Measurements from ENCODE around the gene SINHCAF. TPM values are rescaled to one million over a fixed set of nuclear protein-coding genes. Genes with fewer than 3 reads are reported as not detected.
"Not testable (repeated sequence)": the region's sequence is repeated elsewhere in the genome, so short reads cannot be mapped to it uniquely, and the experiment has no call there.

Gene SINHCAF
- total and polyA plus RNA-seq, 4 donors: 2.3 to 10.3 (median 4.9) TPM

- H3K9me3 ChIP-seq (ENCODE audit: control insufficient read depth in 4 of 4, low read length in 3 of 4): no peaks in the 10 kb centered on the region
- H3K9ac ChIP-seq (ENCODE audit: low read depth in 1 of 2, low read length in 2 of 2): no peak overlapping the region
- no peak for TF ChIP-seq FOXA1 (IDR thresholded peaks at IDR 0.05)
- TF ChIP-seq NR2F2 (IDR thresholded peaks at IDR 0.05): no peak
- no peak for TF ChIP-seq FOXA2 (IDR thresholded peaks at IDR 0.05)
- TF ChIP-seq ZBTB33 (IDR thresholded peaks at IDR 0.05): no peak
- no peak for TF ChIP-seq HNF4A (conservative IDR thresholded peaks at IDR 0.05)
- no peak for TF ChIP-seq REST (IDR thresholded peaks at IDR 0.05)
- no peak for TF ChIP-seq ATF3 (IDR thresholded peaks at IDR 0.05)
- TF ChIP-seq SP1 (IDR thresholded peaks at IDR 0.05): no peak
- no peak for TF ChIP-seq CTCF (IDR thresholded peaks at IDR 0.05; ENCODE audit: low read depth, low read length, missing input control)
- TF ChIP-seq HNF4G (IDR thresholded peaks at IDR 0.05): no peak
- no peaks in the 10 kb centered on the region for H3K27me3 ChIP-seq (ENCODE audit: control insufficient read depth in 4 of 4, insufficient read depth in 4 of 4, low read length in 3 of 4)
- no peak for DNase-seq (ENCODE audit: low spot score)
- WGBS: 91% methylated on average over 2 of the region's 2 CpGs
- no peak overlapping the region for H3K4me3 ChIP-seq (ENCODE audit: low read depth in 1 of 3, low read length in 3 of 3)
- H3K27ac ChIP-seq (ENCODE audit: low read depth in 1 of 2, low read length in 2 of 2): no peak overlapping the region
- peaks cover 0 to 3% (median 0%) of the 10 kb centered on the region in 4 donors for H3K36me3 ChIP-seq (ENCODE audit: control insufficient read depth in 4 of 4, insufficient read depth in 3 of 4, low read depth in 1 of 4, low read length in 3 of 4)
- no peaks in the 10 kb centered on the region for H3K4me1 ChIP-seq (ENCODE audit: control insufficient read depth in 4 of 4, insufficient read depth in 4 of 4, low read length in 3 of 4)
Observed at GRCh38 chr12:31274520-31275300, 51.2 kb downstream of the SINHCAF start.

- H3K4me3 ChIP-seq (ENCODE audit: low read depth in 1 of 3, low read length in 3 of 3); H3K27ac ChIP-seq (ENCODE audit: low read depth in 1 of 2, low read length in 2 of 2); H3K9me3 ChIP-seq (ENCODE audit: control insufficient read depth in 4 of 4, low read length in 3 of 4); H3K27me3 ChIP-seq (ENCODE audit: control insufficient read depth in 4 of 4, insufficient read depth in 4 of 4, low read length in 3 of 4); H3K36me3 ChIP-seq (ENCODE audit: control insufficient read depth in 4 of 4, insufficient read depth in 3 of 4, low read depth in 1 of 4, low read length in 3 of 4); DNase-seq (ENCODE audit: low spot score); H3K4me1 ChIP-seq (ENCODE audit: control insufficient read depth in 4 of 4, insufficient read depth in 4 of 4, low read length in 3 of 4); H3K9ac ChIP-seq (ENCODE audit: low read depth in 1 of 2, low read length in 2 of 2): not testable (repeated sequence)
- 96% methylated on average over 6 of the region's 6 CpGs for WGBS
Observed at GRCh38 chr12:31273794-31274193, 52.2 kb downstream of the SINHCAF start.

Data from liver (tissue), 9 donors.